Measurements from ENCODE around the gene SMYD3. TPM values are rescaled to one million over a fixed set of nuclear protein-coding genes. Genes with fewer than 3 reads are reported as not detected.

SMYD3 gene
- total and polyA plus RNA-seq, 9 donors, result 10.8 to 24.0 (median 13.7) TPM

GRCh38 chr1:246187834-246188372, 319.2 kb downstream of the SMYD3 start:
- Histone ChIP-seq H3K36me3 (no peaks in the 10 kb centered on the region), H3K27me3 (no peaks in the 10 kb centered on the region), H3K4me1 (ENCODE audit: insufficient read depth) (no peaks in the 10 kb centered on the region), H3K27ac (no peak overlapping the region), H3K9me3 (no peaks in the 10 kb centered on the region), H3K4me3 (no peak overlapping the region)
- WGBS, 3 donors, result 94 to 96% (median 95%) methylated on average over 10 of the region's 10 CpGs
- intact Hi-C loops (cut with DNase I), result loop anchor here in 1 of 4 donors (2.0 kb wide), 1 partner anchor 19 kb away; no protein-coding TSS in a partner anchor
- TF ChIP-seq EP300 (IDR thresholded peaks at IDR 0.05) (no peak), CTCF (IDR thresholded peaks at IDR 0.05) (no peak), POLR2A (IDR thresholded peaks at IDR 0.05) (no peak)
- no peak for DNase-seq

GRCh38 chr1:246184503-246184902, 322.6 kb downstream of the SMYD3 start:
- H3K27ac ChIP-seq, result no peak overlapping the region
- WGBS, 3 donors, result 94 to 95% (median 94%) methylated on average over 1 of the region's 1 CpG
- no peaks in the 10 kb centered on the region for H3K27me3 ChIP-seq
- no peak for TF ChIP-seq EP300 (IDR thresholded peaks at IDR 0.05)
- intact Hi-C loops (cut with DNase I), result no loop called here
- no peak for DNase-seq
- H3K9me3 ChIP-seq, result no peaks in the 10 kb centered on the region
- H3K4me1 ChIP-seq (ENCODE audit: insufficient read depth), result no peaks in the 10 kb centered on the region
- H3K36me3 ChIP-seq, result no peaks in the 10 kb centered on the region
- H3K4me3 ChIP-seq, result no peak overlapping the region

GRCh38 chr1:246182149-246182851, 324.8 kb downstream of the SMYD3 start:
- 89 to 91% (median 90%) methylated on average over 3 of the region's 3 CpGs for WGBS, 3 donors
- intact Hi-C loops (cut with DNase I), result no loop called here
- H3K4me1 ChIP-seq (ENCODE audit: insufficient read depth), result no peaks in the 10 kb centered on the region
- H3K9me3 ChIP-seq, result no peaks in the 10 kb centered on the region
- no peaks in the 10 kb centered on the region for H3K36me3 ChIP-seq
- H3K4me3 ChIP-seq, result no peak overlapping the region
- no peak for DNase-seq
- H3K27me3 ChIP-seq, result no peaks in the 10 kb centered on the region
- no peak overlapping the region for H3K27ac ChIP-seq
- no peak for TF ChIP-seq CTCF (IDR thresholded peaks at IDR 0.05)

- Histone ChIP-seq H3K36me3 (no peaks in the 10 kb centered on the region), H3K4me1 (ENCODE audit: insufficient read depth) (peaks cover 3% of the 10 kb centered on the region), H3K27me3 (no peaks in the 10 kb centered on the region), H3K9me3 (no peaks in the 10 kb centered on the region), H3K4me3 (no peak overlapping the region), H3K27ac (no peak overlapping the region)
- no peak for DNase-seq
- TF ChIP-seq POLR2A (IDR thresholded peaks at IDR 0.05), result no peak
- no peak for TF ChIP-seq EP300 (IDR thresholded peaks at IDR 0.05)
- no peak for TF ChIP-seq CTCF (IDR thresholded peaks at IDR 0.05)
- intact Hi-C loops (cut with DNase I), result no loop called here
Measured at GRCh38 chr1:246181241-246181640, 325.8 kb downstream of the SMYD3 start.

GRCh38 chr1:246179401-246179800, 327.7 kb downstream of the SMYD3 start:
- Histone ChIP-seq H3K4me3 (no peak overlapping the region), H3K4me1 (ENCODE audit: insufficient read depth) (peaks cover 5% of the 10 kb centered on the region), H3K27me3 (no peaks in the 10 kb centered on the region), H3K27ac (no peak overlapping the region), H3K36me3 (no peaks in the 10 kb centered on the region), H3K9me3 (no peaks in the 10 kb centered on the region)
- no peak for TF ChIP-seq EP300 (IDR thresholded peaks at IDR 0.05)
- TF ChIP-seq CTCF (IDR thresholded peaks at IDR 0.05), result no peak
- no peak for TF ChIP-seq POLR2A (IDR thresholded peaks at IDR 0.05)
- DNase-seq, result no peak
- 56 to 72% (median 67%) methylated on average over 1 of the region's 1 CpG for WGBS, 3 donors
- intact Hi-C loops (cut with DNase I), result no loop called here
